K562 (cell line): ENCODE data around the gene IL26. TPM values are rescaled to one million over a fixed set of nuclear protein-coding genes. Genes with fewer than 3 reads are reported as not detected.

Experiments
- BACH1 ChIP-seq: fragments of 200-800 bp; sonication (Bioruptor generic); IDR thresholded peaks from 2 replicates; pipeline ENCODE4 v1.6.1; 2016; ENCODE audit warnings: missing genetic modification characterization, missing compliant biosample characterization
- BRF1 ChIP-seq: IDR thresholded peaks from 3 replicates; pipeline ENCODE4 v1.6.1; 2011; ENCODE audit warnings: borderline replicate concordance, mild to moderate bottlenecking; ENCODE audit not compliant: insufficient read length; ENCODE audit errors: extremely low read depth
- CREB3L1 ChIP-seq: fragments of 450-650 bp; IDR thresholded peaks from 2 replicates; pipeline ENCODE4 v1.6.1; 2014; ENCODE audit warnings: low read depth, mild to moderate bottlenecking, moderate library complexity, borderline replicate concordance
- FIP1L1 ChIP-seq: fragments of 200-400 bp; formaldehyde crosslinking; IDR thresholded peaks from 2 replicates; pipeline ENCODE4 v1.6.1; 2018; ENCODE audit warnings: mild to moderate bottlenecking, low read depth, low read length; ENCODE audit not compliant: poor library complexity, severe bottlenecking
- HDAC3 ChIP-seq: fragments of 450-650 bp; IDR thresholded peaks from 2 replicates; pipeline ENCODE4 v1.6.1; 2018; ENCODE audit warnings: borderline replicate concordance, mild to moderate bottlenecking, moderate library complexity; ENCODE audit not compliant: partially characterized antibody
- HNRNPH1 ChIP-seq: fragments of 200-400 bp; formaldehyde crosslinking; optimal IDR thresholded peaks from 2 replicates; pipeline ENCODE3; 2017; ENCODE audit warnings: low read depth, mild to moderate bottlenecking, low read length, moderate library complexity
- MAX ChIP-seq: sonication (generic); formaldehyde crosslinking; IDR thresholded peaks from 2 replicates; pipeline ENCODE4 v1.9.0; 2022; ENCODE audit warnings: mild to moderate bottlenecking, missing genetic modification reagents
- MCM3 ChIP-seq: fragments of 450-650 bp; IDR thresholded peaks from 2 replicates; pipeline ENCODE4 v1.6.1; 2016
- MEIS2 ChIP-seq: fragments of 450-650 bp; IDR thresholded peaks from 2 replicates; pipeline ENCODE4 v1.6.1; 2014; ENCODE audit warnings: mild to moderate bottlenecking; ENCODE audit not compliant: partially characterized antibody
- NONO ChIP-seq, 2 experiments: fragments of 200-400 bp in 1 of 2; fragments of 450-650 bp in 1 of 2; formaldehyde crosslinking in 1 of 2; IDR thresholded peaks; 2 replicates each; pipeline ENCODE4 v1.6.1; 2017; ENCODE audit warnings: low read depth in 2 of 2, mild to moderate bottlenecking in 2 of 2, moderate library complexity in 2 of 2, low read length in 1 of 2
- PHF20 ChIP-seq: fragments of 450-650 bp; IDR thresholded peaks from 2 replicates; pipeline ENCODE4 v1.6.1; 2018; ENCODE audit not compliant: partially characterized antibody
- PRMT5 ChIP-seq: sonication (generic); formaldehyde crosslinking; IDR thresholded peaks from 2 replicates; pipeline ENCODE4 v1.5.0; 2020; ENCODE audit warnings: missing genetic modification reagents
- PYGO2 ChIP-seq: fragments of 450-650 bp; IDR thresholded peaks from 2 replicates; pipeline ENCODE4 v1.6.1; 2016; ENCODE audit warnings: mild to moderate bottlenecking, missing genetic modification characterization, moderate library complexity, missing compliant biosample characterization
- RB1 ChIP-seq: fragments of 450-650 bp; IDR thresholded peaks from 2 replicates; pipeline ENCODE4 v1.6.1; 2017; ENCODE audit warnings: low read depth, mild to moderate bottlenecking
- STAT6 ChIP-seq: sonication (generic); formaldehyde crosslinking; IDR thresholded peaks from 2 replicates; pipeline ENCODE4 v1.8.1; 2023; ENCODE audit warnings: mild to moderate bottlenecking, missing genetic modification reagents
- XRCC5 ChIP-seq: fragments of 200-400 bp; formaldehyde crosslinking; IDR thresholded peaks from 2 replicates; pipeline ENCODE4 v1.6.1; 2017; ENCODE audit warnings: low read depth, mild to moderate bottlenecking, low read length
- ZBTB1 ChIP-seq: sonication (generic); formaldehyde crosslinking; IDR thresholded peaks from 2 replicates; pipeline ENCODE4 v1.8.1; 2023; ENCODE audit warnings: missing genetic modification reagents, low read depth, mild to moderate bottlenecking, borderline replicate concordance
- ZNF174 ChIP-seq: fragments of 250-450 bp; sonication (Bioruptor Pico); IDR thresholded peaks from 2 replicates; pipeline ENCODE4 v1.4.0; 2020; ENCODE audit warnings: mild to moderate bottlenecking
- ZNF512 ChIP-seq: IDR thresholded peaks from 2 replicates; pipeline ENCODE4 v1.6.1; 2016; ENCODE audit warnings: missing genetic modification characterization, missing compliant biosample characterization
- ZNF644 ChIP-seq: fragments of 200-800 bp; sonication (Bioruptor generic); IDR thresholded peaks from 2 replicates; pipeline ENCODE4 v1.6.1; 2016; ENCODE audit warnings: low read depth, missing genetic modification characterization, missing compliant biosample characterization
- ZNF740 ChIP-seq, 3 experiments: fragments of 200-800 bp in 1 of 3; sonication (Bioruptor generic) in 1 of 3; sonication (generic) in 1 of 3; formaldehyde crosslinking in 1 of 3; IDR thresholded peaks; 2 replicates each; pipeline versions ENCODE4 v1.6.1 to v1.8.0; 2016 to 2022; ENCODE audit warnings: mild to moderate bottlenecking in 2 of 3, missing compliant biosample characterization in 2 of 3, missing genetic modification characterization in 2 of 3, missing genetic modification reagents in 1 of 3
- polyA plus RNA-seq, 8 experiments: library from polyadenylated mRNA; depleted of rRNA in 4 of 8; stranded (reverse) in 5 of 8; unstranded in 3 of 8; fragments of >200 nt; fragmentation: Nextera tagmentation in 2 of 8; fragmentation: Illumina TruSeq in 1 of 8; extraction: Ambion mirVana in 2 of 8; extraction: Trizol in 1 of 8; gene quantifications; 2 replicates each; pipeline versions ENCODE4 v1.2.1 to v1.2.3, GENCODE V29; 2011 to 2014; ENCODE audit warnings: inconsistent platforms in 1 of 8, missing spikeins in 1 of 8
- total RNA-seq, 7 experiments: library from RNA; depleted of rRNA in 6 of 7; stranded (reverse); fragments of >200 nt in 6 of 7; fragmentation: Illumina TruSeq in 2 of 7; extraction: Trizol in 2 of 7; gene quantifications; 2 replicates each; pipeline versions ENCODE4 v1.2.1 to v1.2.3, GENCODE V29; 2011 to 2021; ENCODE audit warnings: low replicate concordance in 1 of 7

IL26 gene
- total and polyA plus RNA-seq, 9 of the 15 experiments (the other 6 are each of a cell fraction or from before 2014, with no cell fraction given) = not detected

GRCh38 chr12:68236421-68237059 is 10.9 kb upstream of the IL26 start (continued):
- no peak for TF ChIP-seq ZNF740 (CRISPR knock-in tag; IDR thresholded peaks at IDR 0.05)
- no peak for TF ChIP-seq ZNF740 (tag; IDR thresholded peaks at IDR 0.05)
- no peak for TF ChIP-seq RB1
- TF ChIP-seq XRCC5 = no peak
- no peak for TF ChIP-seq MCM3
- no peak for TF ChIP-seq ZNF644 (tag)
- no peak for TF ChIP-seq ZNF174
- TF ChIP-seq BACH1 = no peak
- TF ChIP-seq PHF20 = no peak
- TF ChIP-seq BRF1 = no peak
- TF ChIP-seq PRMT5 = no peak
- no peak for TF ChIP-seq ZNF512 (tag)
- peak; percentile 36 for TF ChIP-seq MEIS2
- TF ChIP-seq HNRNPH1 = no peak
- no peak for TF ChIP-seq FIP1L1
- no peak for TF ChIP-seq HDAC3
- no peak for TF ChIP-seq CREB3L1
- no peak for TF ChIP-seq STAT6 (CRISPR knock-in tag)
- no peak for TF ChIP-seq NONO (IDR thresholded peaks at IDR 0.05; ENCODE audit: low read depth in 2 of 2, low read length in 1 of 2)
- TF ChIP-seq ZBTB1 = no peak
- no peak for TF ChIP-seq PYGO2 (tag)
- TF ChIP-seq MAX (CRISPR knock-in tag) = peak; percentile 23; the same call in 1 of the 2 replicates
